ENCODE measurements around the gene PHLDA1.

PHLDA1 gene
- total RNA-seq, result 11.1 to 148 (median 83.2) reads per million in 4 experiments

GRCh38 chr12:76031414-76032042 lies at the start of gene PHLDA1:
Gene PHLDA1 (minus strand): TSS chr12:76031776.
- DNase-seq, result peak; percentile 78

- no peak for DNase-seq
Measured at GRCh38 chr12:76080729-76081415, 49.3 kb upstream of the PHLDA1 start.

- DNase-seq, result no peak
Measured at GRCh38 chr12:76080017-76080728, 48.6 kb upstream of the PHLDA1 start.

- DNase-seq, result no peak
Measured at GRCh38 chr12:76078748-76079147, 47.2 kb upstream of the PHLDA1 start.

GRCh38 chr12:76075448-76075847 lies 43.9 kb upstream of the PHLDA1 start:
- DNase-seq, result no peak

GRCh38 chr12:76074701-76075336 lies 43.2 kb upstream of the PHLDA1 start:
- no peak for DNase-seq

- DNase-seq, result no peak
Measured at GRCh38 chr12:76073561-76073960, 42.0 kb upstream of the PHLDA1 start.

- DNase-seq, result no peak
Measured at GRCh38 chr12:76072568-76072967, 41.0 kb upstream of the PHLDA1 start.

- DNase-seq, result no peak
Measured at GRCh38 chr12:76069339-76069738, 37.8 kb upstream of the PHLDA1 start.

- no peak for DNase-seq
Measured at GRCh38 chr12:76065917-76066316, 34.3 kb upstream of the PHLDA1 start.

- no peak for DNase-seq
Measured at GRCh38 chr12:76064904-76065303, 33.3 kb upstream of the PHLDA1 start.

- no peak for DNase-seq
Measured at GRCh38 chr12:76060111-76060510, 28.5 kb upstream of the PHLDA1 start.

GRCh38 chr12:76057326-76057725 lies 25.8 kb upstream of the PHLDA1 start:
- no peak for DNase-seq

GRCh38 chr12:76055393-76055792 lies 23.8 kb upstream of the PHLDA1 start:
- DNase-seq, result no peak

- DNase-seq, result no peak
Measured at GRCh38 chr12:76049575-76050251, 18.1 kb upstream of the PHLDA1 start.

GRCh38 chr12:76047742-76048141 lies 16.2 kb upstream of the PHLDA1 start:
- DNase-seq, result no peak

- DNase-seq, result no peak
Measured at GRCh38 chr12:76047060-76047459, 15.5 kb upstream of the PHLDA1 start.

GRCh38 chr12:76043377-76043776 lies 11.8 kb upstream of the PHLDA1 start:
- no peak for DNase-seq

- no peak for DNase-seq
Measured at GRCh38 chr12:76042147-76042546, 10.6 kb upstream of the PHLDA1 start.

- DNase-seq, result no peak
Measured at GRCh38 chr12:76041406-76041805, 9.8 kb upstream of the PHLDA1 start.

- DNase-seq, result no peak
Measured at GRCh38 chr12:76040461-76040860, 8.9 kb upstream of the PHLDA1 start.

- no peak for DNase-seq
Measured at GRCh38 chr12:76038176-76038575, 6.6 kb upstream of the PHLDA1 start.
